Measurements from ENCODE around the gene DBN1. TPM values are rescaled to one million over a fixed set of nuclear protein-coding genes. Genes with fewer than 3 reads are reported as not detected.

Gene DBN1
- total RNA-seq, 1 donor from 2014 or later = 34.6 TPM

DNA sequence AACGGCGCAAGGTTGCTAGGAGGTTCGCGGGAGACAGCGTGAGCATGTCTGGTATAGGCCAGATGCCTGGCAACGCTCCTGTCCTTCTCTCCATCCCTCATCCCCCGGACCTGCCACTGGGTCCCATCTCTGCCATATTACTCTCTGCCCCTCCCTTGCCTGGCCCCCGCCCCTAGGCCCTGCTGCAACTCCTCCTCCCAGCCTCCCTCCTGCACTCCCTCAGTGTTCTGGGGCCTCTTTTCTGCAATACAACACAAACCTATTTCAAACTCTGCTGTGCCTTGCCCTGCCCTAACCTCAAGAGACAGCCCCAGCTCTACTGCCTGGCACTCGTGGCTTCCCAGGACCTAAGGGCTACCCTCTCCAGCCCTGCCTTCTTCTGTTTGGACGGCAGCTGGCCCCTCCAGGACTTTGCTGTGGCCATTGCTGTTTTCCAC lies 8.9 kb upstream of the DBN1 start:
- H3K9me3 ChIP-seq = no peaks in the 10 kb centered on the region
- H3K36me3 ChIP-seq = peaks cover 29% of the 10 kb centered on the region
- no peak overlapping the region for H3K4me3 ChIP-seq
- no peaks in the 10 kb centered on the region for H3K27me3 ChIP-seq
- ATAC-seq (no peak), DNase-seq (no peak)
- H3K4me1 ChIP-seq = peaks cover 21% of the 10 kb centered on the region
- H3K27ac ChIP-seq = no peak overlapping the region
- intact Hi-C loops (cut with DNase I) = no loop called here
- no peak for TF ChIP-seq CTCF (IDR thresholded peaks at IDR 0.05)

- intact Hi-C loops (cut with DNase I) = no loop called here
- DNase-seq (peak; percentile 64), ATAC-seq (peak; percentile 40)
- no peaks in the 10 kb centered on the region for H3K27me3 ChIP-seq
- peaks cover 9% of the 10 kb centered on the region for H3K36me3 ChIP-seq
- H3K4me3 ChIP-seq = no peak overlapping the region
- H3K27ac ChIP-seq = peak overlapping the region; percentile 55
- peaks cover 24% of the 10 kb centered on the region for H3K4me1 ChIP-seq
- TF ChIP-seq CTCF (IDR thresholded peaks at IDR 0.05) = no peak
- no peaks in the 10 kb centered on the region for H3K9me3 ChIP-seq
Observed at GRCh38 chr5:177479774-177480173, 6.3 kb upstream of the DBN1 start.

DNA sequence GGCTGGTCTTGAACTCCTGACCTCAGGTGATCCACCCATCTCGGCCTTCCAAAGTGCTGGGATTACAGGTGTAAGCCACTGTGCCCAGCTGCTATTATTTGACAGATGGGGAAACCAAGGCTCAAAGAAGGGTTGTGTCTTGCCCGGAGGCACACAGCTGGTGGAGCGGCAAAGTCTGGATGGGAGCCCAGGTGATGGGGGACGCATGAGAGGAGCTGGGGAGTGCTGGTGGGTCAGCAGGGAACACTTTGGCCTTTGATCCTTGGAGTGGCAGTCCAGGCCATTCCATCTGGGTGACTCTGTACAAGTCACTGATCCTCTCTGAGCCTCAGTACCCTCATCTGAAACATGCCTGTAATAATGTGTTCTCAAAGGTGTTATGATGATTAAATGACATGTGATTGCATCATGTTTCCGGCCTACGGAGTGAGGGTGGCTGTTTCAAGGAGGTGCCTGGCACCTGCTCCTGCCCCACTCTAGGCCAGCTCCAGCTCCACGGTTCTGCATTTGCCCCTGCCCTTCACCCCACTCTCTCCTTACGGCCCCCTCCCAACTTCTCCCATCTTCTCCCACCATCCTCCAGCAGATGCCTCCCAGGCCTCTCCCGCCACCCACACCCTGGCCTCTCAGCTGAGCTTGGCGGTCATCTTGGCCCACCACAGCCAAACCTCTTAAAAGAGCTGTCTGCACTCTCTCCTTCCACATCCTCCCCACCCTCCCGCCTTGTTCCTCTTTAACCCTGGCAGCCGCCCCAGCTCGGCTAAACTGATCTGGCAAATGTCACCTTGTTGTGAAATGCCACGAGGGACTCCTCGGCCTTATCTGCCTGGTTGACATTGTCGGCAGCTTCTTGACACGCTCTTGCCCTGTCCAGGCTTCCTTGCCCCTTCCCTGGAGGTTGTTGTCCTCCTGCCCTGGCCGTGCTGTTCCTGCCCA lies 5.5 kb upstream of the DBN1 start:
- ATAC-seq = peak; percentile 82
- Histone ChIP-seq H3K4me3 (no peak overlapping the region), H3K36me3 (peaks cover 9% of the 10 kb centered on the region), H3K27ac (peak overlapping the region; percentile 55), H3K4me1 (peaks cover 24% of the 10 kb centered on the region), H3K9me3 (no peaks in the 10 kb centered on the region), H3K27me3 (no peaks in the 10 kb centered on the region)
- intact Hi-C loops (cut with DNase I) = no loop called here
- DNase-seq = peak; percentile 86
- TF ChIP-seq CTCF (IDR thresholded peaks at IDR 0.05) = no peak

GRCh38 chr5:177477701-177478477 lies 4.5 kb upstream of the DBN1 start:
- ATAC-seq = no peak
- TF ChIP-seq CTCF (IDR thresholded peaks at IDR 0.05) = no peak
- Histone ChIP-seq H3K27ac (no peak overlapping the region), H3K9me3 (no peaks in the 10 kb centered on the region), H3K27me3 (no peaks in the 10 kb centered on the region), H3K36me3 (no peaks in the 10 kb centered on the region), H3K4me3 (no peak overlapping the region), H3K4me1 (peaks cover 24% of the 10 kb centered on the region)
- intact Hi-C loops (cut with DNase I) = no loop called here
- no peak for DNase-seq

- H3K27ac ChIP-seq = peak overlapping the region; percentile 11
- peaks cover 34% of the 10 kb centered on the region for H3K4me1 ChIP-seq
- DNase-seq (peak; percentile 70), ATAC-seq (peak; percentile 2)
- no peak for TF ChIP-seq CTCF (IDR thresholded peaks at IDR 0.05)
- H3K27me3 ChIP-seq = no peaks in the 10 kb centered on the region
- intact Hi-C loops (cut with DNase I) = no loop called here
- H3K4me3 ChIP-seq = no peak overlapping the region
- H3K9me3 ChIP-seq = no peaks in the 10 kb centered on the region
- no peaks in the 10 kb centered on the region for H3K36me3 ChIP-seq
Observed at GRCh38 chr5:177476531-177477233, 3.2 kb upstream of the DBN1 start.

Measured in upper lobe of right lung (tissue), 1 donor.